ENCODE results near the gene NRL.

DNA sequence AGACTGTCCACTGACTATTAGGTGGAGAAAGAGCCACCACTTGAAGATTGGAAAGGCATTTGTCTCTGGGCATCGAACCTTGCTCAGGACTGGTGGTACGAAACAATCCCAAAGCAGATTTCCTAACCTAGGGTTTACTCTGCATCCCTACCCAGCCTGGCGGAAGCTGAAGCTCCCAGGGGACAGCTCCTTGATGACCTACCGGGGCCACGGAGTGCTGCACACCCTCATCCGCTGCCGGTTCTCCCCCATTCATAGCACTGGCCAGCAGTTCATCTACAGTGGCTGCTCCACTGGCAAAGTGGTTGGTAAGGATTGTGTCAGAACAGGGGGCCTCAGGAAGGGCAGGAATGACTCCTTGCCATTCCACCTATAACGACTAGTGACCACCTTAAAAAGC, 6.5 kb upstream of the NRL start:
- TF ChIP-seq CTCF (IDR thresholded peaks at IDR 0.05): no peak
- no peak for TF ChIP-seq POLR2A (IDR thresholded peaks at IDR 0.05)
